ENCODE measurements around the gene ERC1. TPM values are rescaled to one million over a fixed set of nuclear protein-coding genes. Genes with fewer than 3 reads are reported as not detected.

ERC1 gene
- total RNA-seq, 2 donors from 2014 or later: 18.9 to 72.9 TPM

DNA sequence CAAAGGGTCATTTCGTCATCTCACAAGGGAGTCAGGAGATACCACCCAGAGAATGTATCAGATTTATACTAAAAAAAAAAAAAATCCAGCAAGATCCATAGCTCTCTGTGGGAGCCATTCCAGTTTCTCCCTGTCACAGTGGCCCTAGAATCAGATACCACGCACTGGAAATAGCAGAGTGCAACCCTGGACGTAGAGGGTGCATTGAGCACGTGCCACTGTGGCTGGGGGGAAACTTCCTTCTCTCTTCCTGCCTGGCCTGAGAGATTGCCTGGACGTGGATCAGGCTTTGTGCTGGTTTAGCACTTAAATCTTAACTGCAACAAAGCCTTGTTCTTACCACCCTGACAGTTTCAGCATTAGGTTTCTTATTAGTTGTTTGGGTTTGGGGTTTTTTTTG, 479.0 kb downstream of the ERC1 start:
- Histone ChIP-seq H3K9me3 (no peaks in the 10 kb centered on the region), H3K4me3 (no peak overlapping the region), H3K36me3 (no peaks in the 10 kb centered on the region), H3K27me3 (replicated peaks; ENCODE audit: insufficient read depth) (no peaks in the 10 kb centered on the region), H3K27ac (no peak overlapping the region), H3K4me1 (replicated peaks) (no peaks in the 10 kb centered on the region)
- TF ChIP-seq, protein P1, sequence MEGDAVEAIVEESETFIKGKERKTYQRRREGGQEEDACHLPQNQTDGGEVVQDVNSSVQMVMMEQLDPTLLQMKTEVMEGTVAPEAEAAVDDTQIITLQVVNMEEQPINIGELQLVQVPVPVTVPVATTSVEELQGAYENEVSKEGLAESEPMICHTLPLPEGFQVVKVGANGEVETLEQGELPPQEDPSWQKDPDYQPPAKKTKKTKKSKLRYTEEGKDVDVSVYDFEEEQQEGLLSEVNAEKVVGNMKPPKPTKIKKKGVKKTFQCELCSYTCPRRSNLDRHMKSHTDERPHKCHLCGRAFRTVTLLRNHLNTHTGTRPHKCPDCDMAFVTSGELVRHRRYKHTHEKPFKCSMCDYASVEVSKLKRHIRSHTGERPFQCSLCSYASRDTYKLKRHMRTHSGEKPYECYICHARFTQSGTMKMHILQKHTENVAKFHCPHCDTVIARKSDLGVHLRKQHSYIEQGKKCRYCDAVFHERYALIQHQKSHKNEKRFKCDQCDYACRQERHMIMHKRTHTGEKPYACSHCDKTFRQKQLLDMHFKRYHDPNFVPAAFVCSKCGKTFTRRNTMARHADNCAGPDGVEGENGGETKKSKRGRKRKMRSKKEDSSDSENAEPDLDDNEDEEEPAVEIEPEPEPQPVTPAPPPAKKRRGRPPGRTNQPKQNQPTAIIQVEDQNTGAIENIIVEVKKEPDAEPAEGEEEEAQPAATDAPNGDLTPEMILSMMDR (IDR thresholded peaks at IDR 0.05): no peak
- TF ChIP-seq POLR2A (IDR thresholded peaks at IDR 0.05) (no peak), POLR2AphosphoS5 (IDR thresholded peaks at IDR 0.05) (no peak)
- 65% methylated on average over 5 of the region's 5 CpGs for WGBS
- DNase-seq (ENCODE audit: low spot score): no peak
- intact Hi-C loops (cut with DNase I): no loop called here

DNA sequence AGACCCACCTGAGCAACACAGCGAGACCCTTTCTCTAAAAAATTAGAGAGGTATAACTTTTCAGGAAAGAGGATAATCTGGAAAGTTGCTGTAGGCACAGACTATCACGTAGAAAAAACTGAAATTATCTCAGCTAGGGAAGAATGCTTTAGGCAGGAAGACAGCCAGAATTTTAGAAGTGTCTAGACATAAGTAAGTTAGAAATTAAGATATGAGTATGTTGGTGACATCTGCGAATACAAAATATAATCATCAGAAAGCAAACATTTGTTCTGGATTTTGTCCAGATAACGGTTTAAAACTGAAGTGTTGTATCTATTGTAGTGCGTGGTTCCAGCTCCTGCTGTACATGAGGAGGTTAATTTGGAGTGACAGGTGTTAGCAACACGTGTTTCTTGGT, 480.2 kb downstream of the ERC1 start:
- WGBS: 86% methylated on average over 6 of the region's 6 CpGs
- intact Hi-C loops (cut with DNase I): no loop called here
- H3K4me1 ChIP-seq (replicated peaks): no peaks in the 10 kb centered on the region
- H3K27me3 ChIP-seq (replicated peaks; ENCODE audit: insufficient read depth): no peaks in the 10 kb centered on the region
- no peak for DNase-seq (ENCODE audit: low spot score)
- no peak overlapping the region for H3K4me3 ChIP-seq
- no peaks in the 10 kb centered on the region for H3K36me3 ChIP-seq
- H3K27ac ChIP-seq: no peak overlapping the region
- TF ChIP-seq, protein P1 (IDR thresholded peaks at IDR 0.05): no peak
- TF ChIP-seq POLR2AphosphoS5 (IDR thresholded peaks at IDR 0.05): no peak
- no peak for TF ChIP-seq POLR2A (IDR thresholded peaks at IDR 0.05)
- H3K9me3 ChIP-seq: no peaks in the 10 kb centered on the region

DNA sequence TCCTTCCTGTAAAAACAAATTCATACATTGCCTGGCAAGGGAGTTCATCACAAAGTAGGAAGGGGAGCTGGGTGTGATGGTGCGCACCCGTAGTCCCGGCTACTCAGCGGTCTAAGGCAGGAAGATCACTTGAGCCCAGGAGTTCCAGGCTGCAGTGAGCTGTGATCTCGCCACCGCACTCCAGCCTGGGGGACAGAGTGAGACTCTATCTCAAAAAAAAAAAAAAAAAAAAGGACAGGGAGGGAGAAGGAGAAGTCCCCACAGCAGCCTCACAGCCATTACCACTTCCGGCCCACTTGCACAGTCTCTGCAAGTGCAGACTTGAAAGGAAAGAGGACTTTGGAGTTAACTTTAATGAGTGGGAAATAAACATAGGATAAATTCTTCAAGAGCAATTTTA, 482.4 kb downstream of the ERC1 start:
- WGBS: 49% methylated on average over 7 of the region's 7 CpGs
- peak; percentile 29 for DNase-seq (ENCODE audit: low spot score)
- no peak overlapping the region for H3K4me3 ChIP-seq
- no peaks in the 10 kb centered on the region for H3K9me3 ChIP-seq
- TF ChIP-seq POLR2AphosphoS5 (IDR thresholded peaks at IDR 0.05): no peak
- TF ChIP-seq POLR2A (IDR thresholded peaks at IDR 0.05): no peak
- TF ChIP-seq, protein P1 (IDR thresholded peaks at IDR 0.05): no peak
- no peak overlapping the region for H3K27ac ChIP-seq
- no peaks in the 10 kb centered on the region for H3K27me3 ChIP-seq (replicated peaks; ENCODE audit: insufficient read depth)
- H3K4me1 ChIP-seq (replicated peaks): no peaks in the 10 kb centered on the region
- H3K36me3 ChIP-seq: no peaks in the 10 kb centered on the region
- intact Hi-C loops (cut with DNase I): no loop called here

DNA sequence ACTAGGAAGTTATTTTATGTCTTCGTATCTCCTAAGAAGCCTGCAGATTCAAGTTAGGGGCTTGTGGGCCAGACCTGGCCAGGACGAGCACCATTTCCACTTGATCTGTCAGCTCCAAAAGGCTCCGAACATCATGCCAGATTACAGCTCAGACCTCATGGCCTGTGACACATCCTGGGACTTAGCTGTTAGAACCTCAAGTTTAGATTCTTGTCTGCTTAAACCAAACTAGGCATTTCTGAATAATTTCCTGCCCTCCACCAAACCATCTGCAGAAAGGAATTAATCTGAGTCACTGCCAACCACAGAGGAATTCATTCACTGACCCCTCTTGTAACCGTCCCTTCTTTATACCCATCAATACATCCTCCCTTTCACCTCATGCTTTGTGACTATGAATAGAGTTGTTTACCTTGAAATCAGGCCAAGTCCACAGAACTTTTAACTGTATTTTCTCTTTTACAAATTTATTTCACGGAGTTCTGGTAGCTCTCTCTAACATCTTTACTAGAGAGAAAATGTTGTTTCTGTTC, 483.1 kb downstream of the ERC1 start:
- Histone ChIP-seq H3K9me3 (no peaks in the 10 kb centered on the region), H3K36me3 (no peaks in the 10 kb centered on the region), H3K27ac (peak overlapping the region in 1 of 2 donors; percentile 41), H3K27me3 (replicated peaks; ENCODE audit: insufficient read depth) (no peaks in the 10 kb centered on the region), H3K4me3 (no peak overlapping the region), H3K4me1 (replicated peaks) (no peaks in the 10 kb centered on the region)
- intact Hi-C loops (cut with DNase I): no loop called here
- 18% methylated on average over 5 of the region's 5 CpGs for WGBS
- DNase-seq (ENCODE audit: low spot score): no peak
- TF ChIP-seq, protein P1 (IDR thresholded peaks at IDR 0.05): no peak
- no peak for TF ChIP-seq POLR2A (IDR thresholded peaks at IDR 0.05)

DNA sequence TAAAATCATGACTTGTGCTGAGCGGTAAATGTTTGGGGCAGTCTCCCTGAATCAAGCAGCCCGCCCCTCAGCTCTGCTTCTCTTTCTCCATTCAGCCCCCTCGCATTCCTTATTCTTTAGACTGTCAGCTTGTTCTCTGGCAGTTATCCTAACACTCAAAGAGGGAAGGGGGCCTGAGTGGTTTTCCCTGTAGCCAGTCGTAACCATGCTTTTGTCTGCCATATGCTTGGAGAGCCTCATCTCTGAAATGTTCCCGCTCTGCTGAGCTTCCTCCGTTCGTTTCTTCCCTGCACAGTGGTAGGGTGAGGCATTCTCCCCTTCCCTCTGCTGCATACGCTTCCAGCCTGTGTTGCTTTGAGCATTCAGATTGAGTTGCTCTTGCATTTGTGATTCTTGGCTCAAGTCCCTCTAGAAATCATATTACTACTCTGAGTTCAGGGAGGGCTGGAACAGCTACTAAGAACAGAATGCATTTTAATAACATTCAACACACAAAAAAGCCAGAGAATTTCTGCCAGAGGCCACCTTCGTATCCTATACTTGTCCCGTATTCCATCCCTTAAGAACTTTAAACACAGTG, 483.6 kb downstream of the ERC1 start:
- intact Hi-C loops (cut with DNase I): no loop called here
- WGBS: 18% methylated on average over 10 of the region's 10 CpGs
- H3K36me3 ChIP-seq: no peaks in the 10 kb centered on the region
- no peaks in the 10 kb centered on the region for H3K27me3 ChIP-seq (replicated peaks; ENCODE audit: insufficient read depth)
- H3K9me3 ChIP-seq: no peaks in the 10 kb centered on the region
- peak overlapping the region; percentile 5 to 41 for H3K27ac ChIP-seq
- no peaks in the 10 kb centered on the region for H3K4me1 ChIP-seq (replicated peaks)
- no peak for DNase-seq (ENCODE audit: low spot score)
- no peak overlapping the region for H3K4me3 ChIP-seq
- TF ChIP-seq, protein P1 (IDR thresholded peaks at IDR 0.05): no peak
- TF ChIP-seq POLR2A (IDR thresholded peaks at IDR 0.05): no peak
- TF ChIP-seq POLR2AphosphoS5 (IDR thresholded peaks at IDR 0.05): no peak
